HG03175 (cell line): ENCODE measurements around the gene LAMC1.
"Not testable (repeated sequence)": the region's sequence is repeated elsewhere in the genome, so short reads cannot be mapped to it uniquely, and the experiment has no call there.

Source experiments
- ATAC-seq: cut with Tn5 transposase; IDR thresholded peaks from one replicate; pipeline ENCODE4 v1.9.1; 2021; ENCODE audit warnings: mild to moderate bottlenecking, moderate library complexity; ENCODE audit not compliant: unreplicated experiment

Gene LAMC1

GRCh38 chr1:183142171-183142570 lies 119.0 kb downstream of the LAMC1 start:
- no peak for ATAC-seq

- ATAC-seq = no peak
Observed at GRCh38 chr1:183143576-183144315, 120.5 kb downstream of the LAMC1 start.

GRCh38 chr1:183144752-183145151 lies 121.5 kb downstream of the LAMC1 start:
- no peak for ATAC-seq

- ATAC-seq = no peak
Observed at GRCh38 chr1:183147735-183148134, 124.5 kb downstream of the LAMC1 start.

GRCh38 chr1:183148599-183148998 lies 125.4 kb downstream of the LAMC1 start:
- ATAC-seq = no peak

- no peak for ATAC-seq
Observed at GRCh38 chr1:183149273-183149672, 126.1 kb downstream of the LAMC1 start.

GRCh38 chr1:183150032-183150431 lies 126.8 kb downstream of the LAMC1 start:
- not testable (repeated sequence) for ATAC-seq

- no peak for ATAC-seq
Observed at GRCh38 chr1:183150445-183150844, 127.2 kb downstream of the LAMC1 start.

GRCh38 chr1:183152180-183152579 lies 129.0 kb downstream of the LAMC1 start:
- no peak for ATAC-seq

GRCh38 chr1:183155939-183156338 lies 132.7 kb downstream of the LAMC1 start:
- no peak for ATAC-seq

- ATAC-seq = no peak
Observed at GRCh38 chr1:183159960-183160359, 136.7 kb downstream of the LAMC1 start.

- no peak for ATAC-seq
Observed at GRCh38 chr1:183161391-183161790, 138.2 kb downstream of the LAMC1 start.

GRCh38 chr1:183163316-183163715 lies 140.1 kb downstream of the LAMC1 start:
- no peak for ATAC-seq

- ATAC-seq = no peak
Observed at GRCh38 chr1:183164340-183164739, 141.1 kb downstream of the LAMC1 start.

- no peak for ATAC-seq
Observed at GRCh38 chr1:183164963-183165362, 141.7 kb downstream of the LAMC1 start.

- ATAC-seq = no peak
Observed at GRCh38 chr1:183165456-183165855, 142.2 kb downstream of the LAMC1 start.

GRCh38 chr1:183166454-183166853 lies 143.2 kb downstream of the LAMC1 start:
- ATAC-seq = no peak

GRCh38 chr1:183167676-183168075 lies 144.5 kb downstream of the LAMC1 start:
- ATAC-seq = no peak

GRCh38 chr1:183168308-183168707 lies 145.1 kb downstream of the LAMC1 start:
- ATAC-seq = no peak

GRCh38 chr1:183173828-183174227 lies 150.6 kb downstream of the LAMC1 start:
- ATAC-seq = no peak

GRCh38 chr1:183175631-183176030 lies 152.4 kb downstream of the LAMC1 start:
- ATAC-seq = no peak

- no peak for ATAC-seq
Observed at GRCh38 chr1:183178545-183178944, 155.3 kb downstream of the LAMC1 start.

- no peak for ATAC-seq
Observed at GRCh38 chr1:183179033-183179432, 155.8 kb downstream of the LAMC1 start.
